ENCODE measurements around the gene TMEM270. TPM values are rescaled to one million over a fixed set of nuclear protein-coding genes. Genes with fewer than 3 reads are reported as not detected.
A peak's percentile ranks its signal among the peaks of the same experiment; 100 is the strongest.

Gene TMEM270
- total and polyA plus RNA-seq, 8 donors: not detected

- no peaks in the 10 kb centered on the region for H3K36me3 ChIP-seq
- WGBS, 5 donors: 56 to 81% (median 62%) methylated on average over 8 to 22 of the region's 22 CpGs
- no peaks in the 10 kb centered on the region for H3K27me3 ChIP-seq
- DNase-seq: no peak
- TF ChIP-seq POLR2AphosphoS5 (IDR thresholded peaks at IDR 0.05) (peak in 1 of 3 donors; percentile 32), POLR2A (IDR thresholded peaks at IDR 0.05) (no peak), EP300 (IDR thresholded peaks at IDR 0.05) (no peak)
- TF ChIP-seq, protein P1, sequence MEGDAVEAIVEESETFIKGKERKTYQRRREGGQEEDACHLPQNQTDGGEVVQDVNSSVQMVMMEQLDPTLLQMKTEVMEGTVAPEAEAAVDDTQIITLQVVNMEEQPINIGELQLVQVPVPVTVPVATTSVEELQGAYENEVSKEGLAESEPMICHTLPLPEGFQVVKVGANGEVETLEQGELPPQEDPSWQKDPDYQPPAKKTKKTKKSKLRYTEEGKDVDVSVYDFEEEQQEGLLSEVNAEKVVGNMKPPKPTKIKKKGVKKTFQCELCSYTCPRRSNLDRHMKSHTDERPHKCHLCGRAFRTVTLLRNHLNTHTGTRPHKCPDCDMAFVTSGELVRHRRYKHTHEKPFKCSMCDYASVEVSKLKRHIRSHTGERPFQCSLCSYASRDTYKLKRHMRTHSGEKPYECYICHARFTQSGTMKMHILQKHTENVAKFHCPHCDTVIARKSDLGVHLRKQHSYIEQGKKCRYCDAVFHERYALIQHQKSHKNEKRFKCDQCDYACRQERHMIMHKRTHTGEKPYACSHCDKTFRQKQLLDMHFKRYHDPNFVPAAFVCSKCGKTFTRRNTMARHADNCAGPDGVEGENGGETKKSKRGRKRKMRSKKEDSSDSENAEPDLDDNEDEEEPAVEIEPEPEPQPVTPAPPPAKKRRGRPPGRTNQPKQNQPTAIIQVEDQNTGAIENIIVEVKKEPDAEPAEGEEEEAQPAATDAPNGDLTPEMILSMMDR (IDR thresholded peaks at IDR 0.05): no peak
- H3K4me3 ChIP-seq: no peak overlapping the region
- peaks cover 16 to 42% (median 29%) of the 10 kb centered on the region in 4 donors for H3K4me1 ChIP-seq
- intact Hi-C loops (cut with DNase I; ENCODE audit: low total_unique reads): no loop called here
- H3K27ac ChIP-seq: peak overlapping the region in 4 of 5 donors; percentile 8 to 73 (median 59)
- peaks cover 5 to 20% (median 8%) of the 10 kb centered on the region in 4 donors for H3K9me3 ChIP-seq
These were observed 32.6 kb downstream of the TMEM270 start for GRCh38 chr7:73893342-73894101.

GRCh38 chr7:73894166-73894565 is 33.2 kb downstream of the TMEM270 start:
- Histone ChIP-seq H3K36me3 (no peaks in the 10 kb centered on the region), H3K27ac (peak overlapping the region in 4 of 5 donors; percentile 57 to 73 (median 62)), H3K4me1 (peaks cover 16 to 43% (median 29%) of the 10 kb centered on the region in 4 donors), H3K4me3 (no peak overlapping the region), H3K27me3 (no peaks in the 10 kb centered on the region), H3K9me3 (peaks cover 5 to 20% (median 8%) of the 10 kb centered on the region in 4 donors)
- no peak for DNase-seq
- intact Hi-C loops (cut with DNase I; ENCODE audit: low total_unique reads): no loop called here
- TF ChIP-seq, protein P1 (IDR thresholded peaks at IDR 0.05): no peak
- TF ChIP-seq EP300 (IDR thresholded peaks at IDR 0.05): no peak
- TF ChIP-seq POLR2AphosphoS5 (IDR thresholded peaks at IDR 0.05): no peak
- no peak for TF ChIP-seq POLR2A (IDR thresholded peaks at IDR 0.05)
- 83 to 93% (median 89%) methylated on average over 5 to 6 of the region's 6 CpGs for WGBS, 5 donors

- H3K4me3 ChIP-seq: no peak overlapping the region
- peak in 1 of 2 donors; percentile 62 for DNase-seq
- 60 to 82% (median 69%) methylated on average over 19 to 20 of the region's 20 CpGs for WGBS, 5 donors
- intact Hi-C loops (cut with DNase I; ENCODE audit: low total_unique reads): no loop called here
- peaks cover 16 to 48% (median 32%) of the 10 kb centered on the region in 4 donors for H3K4me1 ChIP-seq
- H3K27ac ChIP-seq: peak overlapping the region in 4 of 5 donors; percentile 55 to 73 (median 62)
- H3K27me3 ChIP-seq: no peaks in the 10 kb centered on the region
- TF ChIP-seq POLR2AphosphoS5 (IDR thresholded peaks at IDR 0.05) (peak; percentile 17 to 67 (median 54)), POLR2A (IDR thresholded peaks at IDR 0.05) (no peak), EP300 (IDR thresholded peaks at IDR 0.05) (no peak)
- TF ChIP-seq, protein P1 (IDR thresholded peaks at IDR 0.05): no peak
- H3K9me3 ChIP-seq: peaks cover 5 to 20% (median 8%) of the 10 kb centered on the region in 4 donors
- H3K36me3 ChIP-seq: no peaks in the 10 kb centered on the region
These were observed 34.0 kb downstream of the TMEM270 start for GRCh38 chr7:73894733-73895551.

DNA sequence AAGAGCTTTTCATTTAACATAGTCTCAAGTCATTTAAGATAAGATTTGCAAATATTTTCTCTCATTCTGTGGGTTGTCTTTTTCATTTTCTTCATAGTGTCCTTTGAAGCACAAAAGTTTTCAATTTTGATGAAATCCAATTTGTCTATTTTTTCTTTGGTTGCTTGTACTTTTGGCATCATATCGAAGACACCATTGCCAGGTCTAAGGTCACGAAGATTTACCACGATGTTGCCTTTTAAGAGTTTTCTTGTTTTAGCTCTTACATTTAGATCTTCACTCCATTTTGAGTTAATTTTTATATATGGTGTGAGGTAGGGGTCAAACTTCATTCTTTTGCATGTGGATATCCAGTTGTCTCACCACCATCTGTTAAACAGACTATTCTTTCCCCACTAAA is 34.7 kb downstream of the TMEM270 start:
- no peak overlapping the region for H3K4me3 ChIP-seq
- H3K9me3 ChIP-seq: peaks cover 5 to 20% (median 8%) of the 10 kb centered on the region in 4 donors
- H3K27ac ChIP-seq: peak overlapping the region in 4 of 5 donors; percentile 55 to 73 (median 62)
- no peaks in the 10 kb centered on the region for H3K36me3 ChIP-seq
- TF ChIP-seq EP300 (IDR thresholded peaks at IDR 0.05): no peak
- TF ChIP-seq POLR2AphosphoS5 (IDR thresholded peaks at IDR 0.05): no peak
- TF ChIP-seq, protein P1 (IDR thresholded peaks at IDR 0.05): no peak
- no peak for TF ChIP-seq POLR2A (IDR thresholded peaks at IDR 0.05)
- WGBS, 5 donors: 80 to 89% (median 84%) methylated on average over 3 of the region's 3 CpGs
- intact Hi-C loops (cut with DNase I; ENCODE audit: low total_unique reads): no loop called here
- DNase-seq: no peak
- H3K4me1 ChIP-seq: peaks cover 16 to 51% (median 35%) of the 10 kb centered on the region in 4 donors
- no peaks in the 10 kb centered on the region for H3K27me3 ChIP-seq
